Tibial artery (tissue), 4 donors: ENCODE results near the gene RXRA.
A peak's percentile ranks its signal among the peaks of the same experiment; 100 is the strongest.

Experiments
- DNase-seq, 2 donors: peaks; one replicate each; pipeline ENCODE4 v3.0.0-alpha.2; 2019
- H3K27ac ChIP-seq, 2 donors: fragments of 200-600 bp; sonication (generic) in 1 of 2; 1 replicate in 1 of 2; 2 replicates in 1 of 2; pipeline ENCODE4 v1.5.1; 2018 to 2019; ENCODE audit warnings: mild to moderate bottlenecking in 1 of 2
- H3K27me3 ChIP-seq, 2 donors: fragments of 200-600 bp; sonication (generic) in 1 of 2; one replicate each; pipeline versions ENCODE4 v1.5.1 to v1.6.0; 2016 to 2019
- H3K36me3 ChIP-seq, 3 donors: fragments of 200-600 bp; sonication (generic) in 2 of 3; one replicate each; pipeline ENCODE4 v1.5.1; 2016 to 2019; ENCODE audit warnings: mild to moderate bottlenecking in 2 of 3
- H3K4me1 ChIP-seq, 4 donors: fragments of 200-600 bp; sonication (generic) in 2 of 4; 1 replicate in 3 of 4; 2 replicates in 1 of 4; pipeline ENCODE4 v1.5.1; 2016 to 2019
- H3K4me3 ChIP-seq, 2 donors: fragments of 200-600 bp; sonication (generic) in 1 of 2; 1 replicate in 1 of 2; 2 replicates in 1 of 2; pipeline ENCODE4 v1.5.1; 2018 to 2019; ENCODE audit warnings: mild to moderate bottlenecking in 2 of 2
- H3K9me3 ChIP-seq, 3 donors: fragments of 200-600 bp; sonication (generic) in 1 of 3; one replicate each; pipeline ENCODE4 v1.5.1; 2016 to 2019
- CTCF ChIP-seq, 2 experiments: fragments of 200-600 bp in 1 of 2; fragments of 450-650 bp in 1 of 2; IDR thresholded peaks; one replicate each; pipeline ENCODE4 v1.5.1; 2017 to 2019; ENCODE audit warnings: antibody characterized with exemption in 2 of 2, mild to moderate bottlenecking in 1 of 2, moderate library complexity in 1 of 2
- intact Hi-C: fragments of 100-400 bp; cut with DNase I; formaldehyde crosslinking; loops from one replicate; pipeline ENCODE4 v1.15.0; 2023; ENCODE audit warnings: low total_unique reads

RXRA gene

GRCh38 chr9:134393582-134394280 is 67.5 kb downstream of the RXRA start:
- no peak for TF ChIP-seq CTCF (IDR thresholded peaks at IDR 0.05)
- no peak for DNase-seq
- Histone ChIP-seq H3K4me3 (no peak overlapping the region), H3K27me3 (no peaks in the 10 kb centered on the region), H3K27ac (no peak overlapping the region), H3K36me3 (no peaks in the 10 kb centered on the region), H3K9me3 (no peaks in the 10 kb centered on the region), H3K4me1 (peaks cover 0 to 83% (median 64%) of the 10 kb centered on the region in 4 donors)
- intact Hi-C loops, result no loop called here

GRCh38 chr9:134395002-134395517 is 68.8 kb downstream of the RXRA start:
- Histone ChIP-seq H3K27me3 (no peaks in the 10 kb centered on the region), H3K4me3 (no peak overlapping the region), H3K36me3 (no peaks in the 10 kb centered on the region), H3K9me3 (peaks cover 0 to 6% (median 0%) of the 10 kb centered on the region in 3 donors), H3K27ac (no peak overlapping the region), H3K4me1 (peaks cover 0 to 70% (median 55%) of the 10 kb centered on the region in 4 donors)
- TF ChIP-seq CTCF (IDR thresholded peaks at IDR 0.05), result no peak
- intact Hi-C loops, result no loop called here
- DNase-seq, result no peak

DNA sequence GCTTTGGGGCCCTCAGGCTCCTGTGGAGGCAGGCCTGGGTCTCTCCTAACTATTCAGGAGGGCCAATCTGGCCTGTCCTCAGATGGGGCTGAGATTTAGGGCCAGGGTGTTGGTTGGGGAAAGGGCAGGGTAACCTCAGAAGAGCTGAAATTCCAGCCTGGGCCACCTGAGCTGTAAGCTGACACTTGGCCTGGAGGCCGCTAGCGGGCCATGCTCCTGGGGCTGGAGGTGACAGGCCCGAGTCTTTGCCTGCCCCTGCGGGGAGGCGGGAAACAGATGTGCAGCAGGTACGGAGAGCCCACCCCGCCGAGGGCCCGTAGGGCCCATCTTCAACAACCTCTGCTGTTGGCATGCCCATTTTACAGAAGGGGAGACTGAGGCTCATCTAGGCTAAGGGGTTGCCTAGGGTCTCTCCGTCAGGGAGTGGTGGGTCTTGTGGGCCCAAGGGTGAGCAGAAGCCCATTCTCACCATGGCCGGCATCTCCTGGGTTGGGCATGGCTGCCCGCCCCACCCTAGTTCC is 69.5 kb downstream of the RXRA start:
- intact Hi-C loops, result no loop called here
- peaks cover 0 to 6% (median 0%) of the 10 kb centered on the region in 3 donors for H3K9me3 ChIP-seq
- no peak for TF ChIP-seq CTCF (IDR thresholded peaks at IDR 0.05)
- no peak for DNase-seq
- H3K27me3 ChIP-seq, result no peaks in the 10 kb centered on the region
- H3K36me3 ChIP-seq, result no peaks in the 10 kb centered on the region
- no peak overlapping the region for H3K27ac ChIP-seq
- H3K4me3 ChIP-seq, result no peak overlapping the region
- peaks cover 0 to 66% (median 52%) of the 10 kb centered on the region in 4 donors for H3K4me1 ChIP-seq

DNA sequence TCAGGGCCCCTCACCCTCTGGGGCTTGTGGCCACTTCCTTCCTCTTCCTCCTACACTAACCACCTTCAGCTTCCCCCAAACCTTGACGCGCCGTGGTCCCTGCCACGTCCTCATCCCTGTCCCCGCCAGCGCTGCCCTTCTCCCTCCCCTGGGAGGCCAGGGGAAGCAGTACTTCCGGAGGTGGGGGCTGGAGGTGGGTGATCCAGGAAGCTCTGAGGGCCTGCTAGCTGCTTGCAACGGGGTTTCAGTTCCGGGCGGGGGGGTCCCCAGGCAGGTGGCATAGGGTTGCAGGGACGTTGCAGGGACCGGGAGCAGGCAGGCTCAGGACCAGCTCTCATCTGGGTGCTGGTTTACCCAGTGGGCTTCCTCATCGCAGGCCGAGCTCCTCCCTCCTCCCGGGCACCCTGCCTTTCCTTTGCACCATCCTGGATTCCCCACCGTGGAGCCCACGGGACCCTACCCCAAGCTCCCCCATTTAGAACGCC is 70.0 kb downstream of the RXRA start:
- peaks cover 0 to 63% (median 48%) of the 10 kb centered on the region in 4 donors for H3K4me1 ChIP-seq
- intact Hi-C loops, result no loop called here
- no peaks in the 10 kb centered on the region for H3K36me3 ChIP-seq
- H3K27me3 ChIP-seq, result no peaks in the 10 kb centered on the region
- TF ChIP-seq CTCF (IDR thresholded peaks at IDR 0.05), result no peak
- H3K27ac ChIP-seq, result peak overlapping the region in 1 of 2 donors; percentile 31
- peaks cover 0 to 6% (median 0%) of the 10 kb centered on the region in 3 donors for H3K9me3 ChIP-seq
- DNase-seq, result no peak
- H3K4me3 ChIP-seq, result peak overlapping the region in 1 of 2 donors; percentile 3

DNA sequence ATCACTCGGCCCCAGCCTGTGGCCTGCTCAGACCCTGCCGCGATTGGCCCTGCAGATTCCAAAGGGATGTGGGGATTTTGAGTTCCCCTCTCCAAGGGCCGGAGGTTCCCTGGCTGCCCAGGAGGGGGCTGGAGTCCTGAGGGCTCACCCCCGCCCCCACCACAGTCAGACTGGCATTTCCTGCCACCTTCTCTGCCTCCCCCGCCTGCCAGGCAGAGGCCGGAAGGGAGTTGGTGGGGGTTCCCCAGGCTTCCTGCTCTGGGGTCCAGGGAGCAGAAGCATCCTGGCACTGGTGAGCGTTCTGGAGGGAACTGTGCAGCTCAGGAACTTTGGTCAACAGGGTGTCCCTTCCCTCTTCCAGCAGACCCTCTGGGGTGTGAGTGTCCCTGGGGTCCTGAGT is 70.6 kb downstream of the RXRA start:
- H3K9me3 ChIP-seq, result peaks cover 0 to 6% (median 0%) of the 10 kb centered on the region in 3 donors
- intact Hi-C loops, result no loop called here
- H3K27ac ChIP-seq, result peak overlapping the region in 1 of 2 donors; percentile 31
- peaks cover 0 to 3% (median 0%) of the 10 kb centered on the region in 3 donors for H3K36me3 ChIP-seq
- peaks cover 0 to 64% (median 47%) of the 10 kb centered on the region in 4 donors for H3K4me1 ChIP-seq
- TF ChIP-seq CTCF (IDR thresholded peaks at IDR 0.05), result no peak
- H3K27me3 ChIP-seq, result no peaks in the 10 kb centered on the region
- H3K4me3 ChIP-seq, result peak overlapping the region in 1 of 2 donors; percentile 3
- DNase-seq, result no peak
